ENCODE results near the gene KAZN. TPM values are rescaled to one million over a fixed set of nuclear protein-coding genes. Genes with fewer than 3 reads are reported as not detected.

Gene KAZN
- polyA plus RNA-seq, 1 experiment, result 5.5 TPM

- no peaks in the 10 kb centered on the region for H3K27me3 ChIP-seq (ENCODE audit: control insufficient read depth, insufficient read depth, low read length)
- H3K36me3 ChIP-seq (ENCODE audit: control insufficient read depth, insufficient read depth, low read length), result no peaks in the 10 kb centered on the region
- ChIA-PET POLR2A (no interaction called here), CTCF (interaction anchor here (0.5 to 0.6 kb wide), 2 partner anchors 155 to 1489 kb away, joined by 3 read pairs; no protein-coding TSS in a partner anchor)
- H3K4me3 ChIP-seq (ENCODE audit: low read depth, low read length), result no peak overlapping the region
- TF ChIP-seq CTCF (IDR thresholded peaks at IDR 0.05; ENCODE audit: insufficient read depth, low read depth, low read length), result no peak
- no peak for DNase-seq (ENCODE audit: low read depth)
These were observed 526.0 kb downstream of the KAZN start for GRCh38 chr1:15124362-15125100.

GRCh38 chr1:15125101-15125745, 526.7 kb downstream of the KAZN start:
- DNase-seq (ENCODE audit: low read depth), result no peak
- no peak for TF ChIP-seq CTCF (IDR thresholded peaks at IDR 0.05; ENCODE audit: insufficient read depth, low read depth, low read length)
- no peak overlapping the region for H3K4me3 ChIP-seq (ENCODE audit: low read depth, low read length)
- POLR2A ChIA-PET, result no interaction called here
- CTCF ChIA-PET, result interaction anchor here (0.5 to 1.8 kb wide), 4 partner anchors 26 to 180 kb away, joined by 3 to 4 read pairs (median 4); no protein-coding TSS in a partner anchor
- no peaks in the 10 kb centered on the region for H3K36me3 ChIP-seq (ENCODE audit: control insufficient read depth, insufficient read depth, low read length)
- H3K27me3 ChIP-seq (ENCODE audit: control insufficient read depth, insufficient read depth, low read length), result no peaks in the 10 kb centered on the region

DNA sequence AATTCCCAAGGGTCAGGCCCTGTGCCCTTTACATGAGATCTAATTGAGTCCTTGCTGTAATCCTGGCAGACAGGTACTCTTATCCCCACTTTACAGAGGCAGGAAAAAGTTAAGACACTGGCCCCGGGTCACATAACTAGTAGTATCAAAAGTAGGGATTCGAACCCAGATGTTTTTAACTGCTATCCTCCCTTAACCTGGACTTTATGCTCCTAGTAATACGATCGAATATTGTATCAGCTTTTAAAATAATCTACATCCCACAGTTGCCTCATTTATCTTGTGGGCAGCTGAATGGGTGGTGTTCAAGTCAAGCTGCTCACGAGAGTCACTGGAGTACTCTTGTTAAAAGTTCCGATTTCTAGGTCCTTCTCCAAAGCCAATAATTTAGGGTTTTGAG, 529.6 kb downstream of the KAZN start:
- POLR2A ChIA-PET, result no interaction called here
- no peak overlapping the region for H3K4me3 ChIP-seq (ENCODE audit: low read depth, low read length)

DNA sequence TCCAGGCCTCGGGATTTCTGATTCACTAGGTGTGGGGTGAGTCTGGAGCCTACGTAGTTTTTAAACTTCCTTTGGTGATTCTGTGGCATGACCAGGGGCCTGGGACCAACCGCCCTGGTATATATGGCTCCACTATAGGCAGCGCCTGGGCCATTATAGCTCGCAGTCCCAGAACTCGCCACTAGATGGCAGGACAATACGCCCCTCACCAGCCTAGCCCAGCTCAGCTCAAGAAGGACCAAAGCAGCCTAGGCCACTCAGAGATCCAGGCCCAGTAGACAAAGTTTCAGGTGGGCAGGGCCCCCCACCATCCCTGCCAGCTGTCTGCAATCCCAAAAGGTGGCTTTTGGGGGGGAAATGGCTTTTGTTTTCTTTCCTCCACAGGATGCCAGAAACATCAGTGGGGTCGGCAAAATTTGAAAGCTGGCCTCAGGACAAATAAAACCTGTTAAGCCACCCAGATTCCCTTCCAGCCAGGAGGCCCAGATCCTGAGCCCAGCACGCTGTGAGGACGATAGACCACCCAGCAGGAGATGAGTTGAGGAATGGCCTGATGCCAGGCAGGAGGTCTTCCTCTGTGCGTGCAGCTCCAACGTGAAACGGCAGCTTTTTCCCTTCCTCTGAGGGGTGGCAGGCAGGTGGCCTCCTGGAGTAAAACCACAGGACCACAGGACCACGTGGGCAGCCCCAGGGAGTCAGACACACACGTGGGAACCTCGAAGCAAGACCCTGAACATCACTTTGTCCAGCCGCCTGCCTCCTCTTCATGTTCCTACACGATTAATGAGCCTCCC, 530.2 kb downstream of the KAZN start:
- ChIA-PET CTCF (interaction anchor here (0.6 to 3.0 kb wide), 26 partner anchors 8 to 1030 kb away, joined by 3 to 67 read pairs (median 5); partner anchors contain the start of gene FHAD1), POLR2A (no interaction called here)
- Histone ChIP-seq H3K36me3 (ENCODE audit: control insufficient read depth, insufficient read depth, low read length) (no peaks in the 10 kb centered on the region), H3K4me3 (ENCODE audit: low read depth, low read length) (no peak overlapping the region), H3K27me3 (ENCODE audit: control insufficient read depth, insufficient read depth, low read length) (no peaks in the 10 kb centered on the region)
- peak; percentile 96 for TF ChIP-seq CTCF (IDR thresholded peaks at IDR 0.05; ENCODE audit: insufficient read depth, low read depth, low read length)
- no peak for DNase-seq (ENCODE audit: low read depth)

More for the DNA sequence above, 529.6 kb downstream of the KAZN start:
- no peak for TF ChIP-seq CTCF (IDR thresholded peaks at IDR 0.05; ENCODE audit: insufficient read depth, low read depth, low read length)
- H3K36me3 ChIP-seq (ENCODE audit: control insufficient read depth, insufficient read depth, low read length), result no peaks in the 10 kb centered on the region
- CTCF ChIA-PET, result interaction anchor here (0.6 to 3.0 kb wide), 24 partner anchors 9 to 673 kb away, joined by 3 to 67 read pairs (median 5); partner anchors contain the start of gene FHAD1
- H3K27me3 ChIP-seq (ENCODE audit: control insufficient read depth, insufficient read depth, low read length), result no peaks in the 10 kb centered on the region
- no peak for DNase-seq (ENCODE audit: low read depth)

All from BJ (cell line).